NCI-H128 (cell line): ENCODE data around the gene IKBKE.

ENCODE experiments used
- DNase-seq: peaks from one replicate; lab custom pipeline; 2025; ENCODE audit not compliant: unreplicated experiment; lab: John Stamatoyannopoulos, UW

Gene IKBKE

GRCh38 chr1:206511362-206512057, 41.2 kb downstream of the IKBKE start:
- DNase-seq, result no peak

DNA sequence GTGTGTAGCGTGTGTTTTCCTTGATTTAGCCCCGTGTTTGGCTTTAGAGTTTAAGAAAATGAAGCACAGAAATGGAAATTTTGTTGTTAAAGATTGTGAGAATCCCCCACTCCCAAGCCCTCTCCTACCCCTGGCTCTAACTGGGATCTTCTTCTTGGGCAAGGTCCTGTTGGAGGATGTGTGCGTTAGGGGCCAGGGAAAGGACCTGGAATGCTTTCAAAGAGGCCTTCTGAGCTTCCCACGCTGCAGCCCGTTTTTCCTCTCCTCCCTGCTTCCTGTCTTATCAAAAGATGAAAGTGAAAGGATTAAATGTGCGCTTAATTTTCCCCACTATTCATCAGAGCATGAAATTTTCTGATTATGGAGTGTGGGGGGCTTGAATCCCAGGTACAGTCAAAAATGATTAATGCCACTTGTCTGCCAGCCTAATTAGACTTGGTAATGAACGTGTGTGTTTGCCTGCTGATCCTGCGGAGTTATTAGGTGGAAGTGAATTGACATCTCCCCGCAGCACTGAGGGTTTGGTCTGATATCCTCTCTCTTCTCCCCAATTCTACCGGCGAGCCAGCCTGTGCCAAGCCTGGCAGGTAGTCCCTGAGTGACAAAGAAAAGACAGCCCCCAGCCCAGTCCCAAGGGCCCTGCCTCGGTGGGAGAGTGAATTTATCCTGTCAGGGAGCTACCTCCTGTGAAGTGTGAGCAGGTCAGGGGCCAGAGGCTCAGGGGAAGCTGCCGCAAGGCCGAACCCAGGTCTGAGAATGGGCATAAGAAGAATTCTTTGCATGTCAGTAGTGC, 42.0 kb downstream of the IKBKE start:
- DNase-seq, result no peak

- DNase-seq, result no peak
Observed at GRCh38 chr1:206512851-206513180, 42.5 kb downstream of the IKBKE start.

- DNase-seq, result no peak
Observed at GRCh38 chr1:206513312-206514111, 43.2 kb downstream of the IKBKE start.

DNA sequence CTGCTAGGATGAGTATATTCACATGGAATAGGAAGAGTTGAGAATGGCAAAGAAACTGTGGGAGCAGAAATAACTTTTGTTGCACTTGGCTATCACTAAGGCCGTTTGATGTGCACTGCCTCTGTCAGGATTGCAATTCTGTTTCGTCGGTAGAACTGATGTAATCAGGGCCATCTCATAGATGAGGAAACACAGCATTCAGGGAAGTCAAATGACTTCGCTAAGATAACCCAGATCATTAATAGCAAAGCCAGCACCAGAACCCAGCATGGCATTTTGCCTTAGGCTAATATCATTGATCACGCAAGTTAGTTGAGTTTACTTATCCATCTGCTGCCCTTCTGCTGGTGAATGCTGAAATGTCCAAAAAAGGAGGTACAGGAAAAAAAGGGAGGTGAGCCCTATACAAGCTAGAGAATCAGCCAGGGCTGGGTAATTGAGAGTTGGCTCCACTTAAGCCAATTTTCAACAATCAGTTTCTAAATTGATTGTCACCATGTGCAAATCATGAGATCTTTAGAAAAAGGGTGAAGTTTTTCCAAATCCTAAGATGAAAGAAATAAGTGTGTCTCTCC, 44.6 kb downstream of the IKBKE start:
- no peak for DNase-seq

DNA sequence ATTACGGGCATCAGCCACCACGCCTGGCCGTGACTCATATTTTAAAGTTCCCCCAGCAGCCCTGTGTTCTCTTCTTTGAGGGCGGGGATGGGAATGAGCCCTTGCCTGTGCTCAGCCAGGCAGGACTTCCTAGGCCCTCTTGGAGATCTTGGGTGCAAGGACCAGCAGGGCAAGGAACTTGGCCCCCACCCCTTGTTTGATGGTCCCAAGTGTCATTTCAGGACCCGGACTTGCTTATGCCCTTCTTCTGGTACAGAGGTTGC, 46.4 kb downstream of the IKBKE start:
- no peak for DNase-seq

GRCh38 chr1:206517784-206518183, 47.5 kb downstream of the IKBKE start:
- DNase-seq, result no peak

DNA sequence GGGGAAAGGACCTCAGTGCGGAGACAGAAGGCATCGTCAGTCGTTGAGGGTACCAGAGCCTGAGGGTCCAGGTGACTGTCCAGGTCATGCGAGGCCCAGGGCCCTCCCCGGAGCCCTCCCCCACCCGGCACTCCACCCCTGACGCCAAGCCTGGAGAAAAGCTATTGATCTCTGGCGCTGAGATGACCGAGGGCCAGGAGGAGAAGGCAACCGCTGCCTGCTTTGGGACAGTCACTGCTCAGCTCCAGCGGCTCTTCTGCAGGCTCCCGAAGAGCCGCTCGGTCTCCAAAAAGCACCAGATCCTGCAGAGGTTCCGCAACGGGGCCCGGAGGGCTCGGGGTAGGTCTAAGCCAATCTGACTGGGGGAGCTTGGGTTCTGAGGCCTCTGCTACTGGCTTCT, 47.9 kb downstream of the IKBKE start:
- DNase-seq, result no peak

GRCh38 chr1:206518743-206519142, 48.5 kb downstream of the IKBKE start:
- DNase-seq, result no peak

DNA sequence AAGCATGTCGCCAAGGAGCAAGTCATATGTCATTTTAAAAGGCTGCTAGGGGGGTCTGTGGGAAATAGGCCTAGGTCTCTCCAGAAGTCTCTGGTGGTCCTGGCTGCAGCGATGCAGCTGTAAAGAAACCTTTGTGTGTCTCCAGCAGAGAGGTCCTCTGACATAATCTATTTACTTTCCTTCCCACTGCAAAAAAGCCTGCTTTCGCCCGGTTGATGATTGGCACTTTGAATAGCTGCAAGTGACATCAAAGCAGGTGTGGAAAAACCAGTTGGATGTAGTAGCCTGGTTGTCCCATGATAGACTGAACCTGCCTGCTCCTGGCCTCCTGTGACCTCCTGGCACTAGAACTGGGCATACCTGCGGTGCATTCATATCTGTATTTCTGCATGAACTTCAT, 50.9 kb downstream of the IKBKE start:
- no peak for DNase-seq

DNA sequence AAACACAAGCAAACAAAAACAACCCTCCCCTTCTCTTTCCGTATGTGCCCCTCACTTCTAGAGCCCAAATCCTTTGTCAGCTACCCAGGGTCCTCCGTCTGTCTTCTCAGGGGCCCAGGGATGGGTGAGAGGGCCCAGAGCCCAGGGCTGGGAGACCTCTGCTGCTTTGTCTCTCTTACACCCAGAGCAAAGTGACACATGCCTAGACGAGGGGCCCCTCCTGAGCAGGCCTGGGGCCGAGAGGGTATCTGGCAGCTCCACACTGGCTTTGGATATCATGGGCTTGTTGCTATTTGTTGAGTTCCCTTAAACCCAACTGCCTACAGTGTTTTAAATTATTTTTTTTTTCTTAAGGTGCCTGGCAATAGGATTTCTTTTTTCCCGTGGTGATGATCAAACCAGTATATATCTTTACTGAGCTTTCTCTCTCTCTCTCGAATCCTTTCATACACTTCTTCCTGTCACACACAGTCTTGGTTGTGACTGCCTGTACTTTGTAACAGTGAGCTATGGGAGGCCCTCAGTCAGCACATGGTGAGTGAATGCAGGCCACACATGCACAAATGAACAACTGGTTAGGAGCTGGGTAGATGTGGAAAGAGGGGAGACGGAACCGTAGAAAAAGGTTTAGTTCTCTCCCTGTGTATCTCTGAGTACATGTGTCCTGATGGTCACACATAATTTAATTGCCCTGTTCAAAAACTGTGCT, 51.6 kb downstream of the IKBKE start:
- DNase-seq, result no peak

DNA sequence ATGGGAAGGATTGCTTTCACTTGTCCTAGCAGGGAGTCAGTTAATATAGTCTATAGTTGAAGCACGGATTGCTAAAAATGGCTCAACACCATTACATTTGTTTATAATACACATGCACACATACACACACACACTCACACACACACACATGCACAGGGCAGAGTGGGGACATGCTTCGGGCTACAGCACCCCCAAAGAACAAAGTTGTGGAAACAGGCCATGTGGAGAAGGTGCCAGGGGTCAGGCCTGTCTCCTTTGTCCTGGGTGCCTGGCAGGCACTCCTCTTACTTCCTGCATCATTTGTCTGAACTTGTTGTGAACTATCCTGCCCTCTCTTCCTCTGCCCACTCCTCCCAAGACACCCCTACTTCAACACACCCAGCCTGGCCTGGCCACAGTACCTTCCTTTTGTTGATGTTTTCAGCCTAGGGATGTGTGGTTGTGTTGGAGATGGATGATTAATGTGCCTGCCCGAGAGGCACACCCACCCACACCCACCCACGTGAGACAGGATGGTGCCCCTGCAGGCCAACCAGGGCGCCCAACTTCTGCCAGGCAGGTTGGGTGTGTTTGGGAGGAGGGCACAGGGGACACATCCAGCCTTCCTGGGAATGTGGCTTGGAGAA, 54.6 kb downstream of the IKBKE start:
- DNase-seq, result no peak

DNA sequence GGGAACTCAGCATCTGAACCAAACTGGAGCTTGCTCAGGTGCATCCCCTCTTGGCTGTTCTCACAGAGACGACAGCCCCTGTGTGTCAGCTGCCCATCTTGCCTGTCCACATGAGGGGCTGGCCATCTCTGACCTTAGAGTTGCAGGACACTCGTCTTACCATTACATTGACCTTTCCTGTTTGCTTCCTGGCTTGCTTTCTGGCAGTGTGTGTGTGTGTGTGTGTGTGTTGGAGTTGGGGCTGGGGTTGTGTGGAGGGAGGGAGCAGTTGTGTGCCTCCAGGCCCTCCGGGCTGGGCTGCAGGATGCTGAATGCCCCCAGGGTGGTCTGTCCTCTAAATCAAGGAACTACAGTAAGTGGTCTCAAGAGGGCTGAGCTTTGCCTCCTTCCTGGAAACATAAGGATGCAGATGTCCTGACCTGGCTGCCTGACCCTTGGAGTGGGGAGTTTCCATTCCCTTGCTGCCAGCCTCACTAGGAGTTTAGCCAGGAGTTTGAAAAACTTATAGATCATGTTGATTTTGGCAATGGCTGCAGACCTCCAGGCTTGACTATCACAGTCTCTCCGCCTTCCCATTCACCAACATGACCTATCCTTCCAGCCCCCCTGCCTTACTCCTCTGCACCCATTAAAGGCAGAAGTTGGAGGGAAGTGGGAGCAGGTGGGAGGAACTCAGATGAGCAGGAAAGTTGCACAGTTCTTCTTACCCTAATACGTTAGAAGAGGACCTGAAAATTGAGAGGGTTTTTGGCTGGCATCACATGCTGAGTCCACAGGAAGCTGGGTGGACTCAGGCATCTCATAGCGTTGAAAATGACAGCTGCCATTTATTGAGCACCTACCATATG, 56.0 kb downstream of the IKBKE start:
- no peak for DNase-seq

GRCh38 chr1:206529425-206529824, 59.1 kb downstream of the IKBKE start:
- no peak for DNase-seq

DNA sequence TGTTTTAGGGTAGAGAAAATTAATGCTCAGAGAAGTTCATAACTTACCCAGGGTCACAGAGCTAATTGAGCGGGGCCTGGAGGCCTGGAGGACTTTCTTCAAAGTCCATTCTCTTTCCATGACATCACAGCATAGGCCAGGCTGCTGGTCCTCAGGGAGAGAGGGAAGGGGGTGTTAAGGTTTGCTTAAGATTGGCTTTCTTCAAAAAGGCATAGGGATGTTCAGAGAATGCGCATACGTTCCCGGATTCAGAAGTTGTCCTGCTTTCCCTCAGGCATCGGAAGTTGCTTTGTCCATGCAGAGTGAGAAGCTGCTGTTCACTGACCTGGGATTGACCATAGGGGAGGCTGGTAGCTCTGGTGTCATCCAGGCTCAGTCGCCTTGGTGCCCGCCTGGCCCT, 62.1 kb downstream of the IKBKE start:
- DNase-seq, result no peak

- no peak for DNase-seq
Observed at GRCh38 chr1:206534552-206534951, 64.3 kb downstream of the IKBKE start.

- no peak for DNase-seq
Observed at GRCh38 chr1:206535853-206536188, 65.5 kb downstream of the IKBKE start.

DNA sequence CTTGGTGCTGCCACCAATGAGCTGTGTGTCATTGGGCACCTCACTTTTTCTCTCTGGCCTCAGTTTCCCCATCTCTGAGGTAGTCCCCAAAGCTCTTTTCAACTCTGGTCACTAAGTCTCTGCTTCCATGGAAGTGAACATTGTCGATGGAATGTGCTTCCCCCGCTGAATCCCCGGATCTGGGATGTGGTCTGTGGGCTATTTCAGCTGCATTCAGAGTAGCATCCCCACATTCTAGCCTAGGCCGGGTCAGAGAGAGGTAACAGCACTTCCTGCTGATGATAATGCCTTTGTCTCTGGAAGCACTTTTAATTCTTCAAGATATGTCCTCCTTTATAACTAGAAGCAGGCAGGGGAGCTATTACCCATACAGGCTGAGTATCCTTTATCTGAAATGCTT, 66.9 kb downstream of the IKBKE start:
- no peak for DNase-seq

DNA sequence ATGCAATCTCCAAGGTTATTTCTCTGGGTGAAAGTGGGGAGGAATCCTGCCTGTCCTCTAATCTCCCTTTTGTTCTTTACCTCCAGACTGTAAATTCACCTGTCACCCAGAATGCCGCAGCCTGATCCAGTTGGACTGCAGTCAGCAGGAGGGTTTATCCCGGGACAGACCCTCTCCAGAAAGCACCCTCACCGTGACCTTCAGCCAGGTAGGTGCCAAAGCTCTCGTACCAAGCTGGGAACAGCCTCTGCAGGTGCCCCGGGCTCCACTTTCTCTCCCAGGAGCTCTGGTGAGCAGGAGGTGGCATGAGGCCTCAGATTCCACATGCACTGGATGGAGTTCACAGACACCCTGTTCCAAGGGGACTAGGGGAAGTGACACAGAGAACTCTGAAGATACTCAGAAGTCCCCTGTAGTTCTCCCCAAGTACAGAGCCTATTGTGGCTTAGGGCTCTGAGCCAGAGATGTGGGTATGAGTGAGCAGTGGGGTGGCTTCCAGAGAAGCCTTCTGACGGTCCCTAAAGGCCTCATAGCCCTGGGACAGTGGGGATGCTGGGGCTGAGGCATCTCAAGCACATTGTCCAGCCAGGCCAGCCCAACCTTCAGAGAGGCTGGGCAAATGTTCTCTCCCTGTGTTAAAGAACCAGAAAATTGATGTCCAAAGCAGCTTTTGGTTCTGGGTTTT, 68.0 kb downstream of the IKBKE start:
- DNase-seq, result no peak
